Nucleus accumbens (tissue), 56 donors: ENCODE data around the gene ZBTB24.

Experiments
- DNase-seq, 56 donors: peaks; one replicate each; lab custom pipeline; 2025; lab: John Stamatoyannopoulos, UW

ZBTB24 gene

GRCh38 chr6:109503327-109504224 lies 20.6 kb upstream of the ZBTB24 start:
- no peak for DNase-seq

- no peak for DNase-seq
Measured at GRCh38 chr6:109498936-109499335, 15.9 kb upstream of the ZBTB24 start.

- DNase-seq = no peak
Measured at GRCh38 chr6:109498052-109498451, 15.0 kb upstream of the ZBTB24 start.

- DNase-seq = no peak
Measured at GRCh38 chr6:109496036-109496772, 13.2 kb upstream of the ZBTB24 start.

- DNase-seq = no peak
Measured at GRCh38 chr6:109493865-109494264, 10.8 kb upstream of the ZBTB24 start.

- no peak for DNase-seq
Measured at GRCh38 chr6:109491207-109491938, 8.4 kb upstream of the ZBTB24 start.

GRCh38 chr6:109490713-109491112 lies 7.7 kb upstream of the ZBTB24 start:
- no peak for DNase-seq

- DNase-seq = no peak
Measured at GRCh38 chr6:109488001-109488400, 5.0 kb upstream of the ZBTB24 start.

GRCh38 chr6:109486068-109486467 lies 3.0 kb upstream of the ZBTB24 start:
- DNase-seq = no peak

GRCh38 chr6:109485266-109485935 lies 2.4 kb upstream of the ZBTB24 start:
- no peak for DNase-seq

GRCh38 chr6:109484122-109484521 lies 1.1 kb upstream of the ZBTB24 start:
- no peak for DNase-seq

- DNase-seq = no peak
Measured at GRCh38 chr6:109483735-109484057, 677 bp upstream of the ZBTB24 start.

GRCh38 chr6:109480993-109481480 lies 2.0 kb downstream of the ZBTB24 start:
- no peak for DNase-seq

- no peak for DNase-seq
Measured at GRCh38 chr6:109478841-109479624, 4.0 kb downstream of the ZBTB24 start.

GRCh38 chr6:109478222-109478805 lies 4.7 kb downstream of the ZBTB24 start:
- no peak for DNase-seq

GRCh38 chr6:109477725-109478124 lies 5.3 kb downstream of the ZBTB24 start:
- DNase-seq = no peak

- no peak for DNase-seq
Measured at GRCh38 chr6:109477184-109477583, 5.8 kb downstream of the ZBTB24 start.

- DNase-seq = no peak
Measured at GRCh38 chr6:109475625-109476024, 7.4 kb downstream of the ZBTB24 start.

GRCh38 chr6:109474995-109475394 lies 8.0 kb downstream of the ZBTB24 start:
- DNase-seq = no peak
